IMR-90 (cell line): Measurements from ENCODE around the gene FAM89B. TPM values are rescaled to one million over a fixed set of nuclear protein-coding genes. Genes with fewer than 3 reads are reported as not detected.

Experiments used
- ATAC-seq: fragments of 200-7000 bp; cut with Tn5 transposase; 2 replicates; pipeline ENCODE4 v1.9.1; 2020; ENCODE audit warnings: low read depth, mild to moderate bottlenecking, moderate library complexity
- BruUV-seq: library from RNA; stranded (reverse); fragments of 400-500 nt; replicated peaks from 2 replicates; lab custom pipeline; 2021; lab: Mats Ljungman, UMichigan
- CTCF ChIA-PET: fragments of 300-600 bp; formaldehyde crosslinking; extraction: SDS; loops from one replicate; lab custom pipeline; 2021; ENCODE audit warnings: antibody characterized with exemption; lab: Yijun Ruan, JAX
- POLR2A ChIA-PET: fragments of 300-600 bp; sonication (Branson Sonifier 250); formaldehyde crosslinking; loops from one replicate; lab custom pipeline; 2022; ENCODE audit warnings: antibody characterized with exemption; ENCODE audit not compliant: unreplicated experiment; lab: Charles Lee
- DNase-seq: peaks from one replicate; pipeline ENCODE4 v3.0.0; 2013
- H2AFZ ChIP-seq: replicated peaks from 2 replicates; pipeline ENCODE3; 2013; ENCODE audit warnings: low read length, mild to moderate bottlenecking; ENCODE audit not compliant: poor library complexity
- H2AK5ac ChIP-seq: 2 replicates; pipeline ENCODE4 v1.6.1; 2013; ENCODE audit warnings: low read depth, low read length, inconsistent platforms
- H2AK9ac ChIP-seq: replicated peaks from 2 replicates; pipeline ENCODE3; 2013; ENCODE audit warnings: mild to moderate bottlenecking, low read depth, low read length, moderate library complexity; ENCODE audit not compliant: poor library complexity
- H2BK120ac ChIP-seq: 2 replicates; pipeline ENCODE4 v1.6.1; 2013; ENCODE audit warnings: low read depth, low read length, inconsistent platforms
- H2BK15ac ChIP-seq: 3 replicates; pipeline ENCODE4 v1.6.1; 2013; ENCODE audit warnings: low read depth, low read length, inconsistent platforms
- H2BK20ac ChIP-seq: 2 replicates; pipeline ENCODE4 v1.6.1; 2013; ENCODE audit warnings: low read depth, mild to moderate bottlenecking, inconsistent platforms, low read length, moderate library complexity
- H2BK5ac ChIP-seq: 2 replicates; pipeline ENCODE4 v1.6.1; 2013; ENCODE audit warnings: mild to moderate bottlenecking, low read depth, low read length, inconsistent platforms; ENCODE audit not compliant: poor library complexity, severe bottlenecking
- H3K14ac ChIP-seq: replicated peaks from 2 replicates; pipeline ENCODE4 v1.6.1; 2013; ENCODE audit warnings: low read depth, low read length, inconsistent platforms
- H3K18ac ChIP-seq: 2 replicates; pipeline ENCODE4 v1.6.1; 2013; ENCODE audit warnings: low read depth, low read length, control low read depth
- H3K23ac ChIP-seq: 2 replicates; pipeline ENCODE4 v1.6.1; 2013; ENCODE audit warnings: low read depth, low read length, inconsistent platforms
- H3K27ac ChIP-seq: 2 replicates; pipeline ENCODE4 v1.5.1; 2013; ENCODE audit warnings: mild to moderate bottlenecking, control low read depth, low read length; ENCODE audit not compliant: insufficient read depth
- H3K27me3 ChIP-seq: 2 replicates; pipeline ENCODE4 v1.6.1; 2013; ENCODE audit warnings: low read length; ENCODE audit not compliant: control insufficient read depth, insufficient read depth
- H3K36me3 ChIP-seq: 2 replicates; pipeline ENCODE4 v1.6.1; 2013; ENCODE audit warnings: low read length, mixed read lengths; ENCODE audit not compliant: control insufficient read depth, insufficient read depth
- H3K4ac ChIP-seq: 2 replicates; pipeline ENCODE4 v1.6.1; 2013; ENCODE audit warnings: low read depth, low read length, inconsistent platforms
- H3K4me1 ChIP-seq: 2 replicates; pipeline ENCODE4 v1.6.1; 2013; ENCODE audit warnings: low read length, mixed read lengths; ENCODE audit not compliant: control insufficient read depth, insufficient read depth
- H3K4me2 ChIP-seq: 2 replicates; pipeline ENCODE4 v1.6.1; 2013; ENCODE audit warnings: low read depth, mild to moderate bottlenecking, control low read depth, low read length, moderate library complexity
- H3K4me3 ChIP-seq: 2 replicates; pipeline ENCODE4 v1.5.1; 2013; ENCODE audit warnings: low read depth, mild to moderate bottlenecking, control low read depth, low read length, moderate library complexity; ENCODE audit not compliant: insufficient read depth
- H3K56ac ChIP-seq: 2 replicates; pipeline ENCODE4 v1.6.1; 2013; ENCODE audit warnings: low read length, inconsistent platforms; ENCODE audit not compliant: insufficient read depth; ENCODE audit errors: extremely low read depth
- H3K79me1 ChIP-seq, 2 experiments: 2 replicates each; pipeline ENCODE4 v1.6.1; 2013; ENCODE audit warnings: low read length in 2 of 2, inconsistent platforms in 1 of 2, low read depth in 1 of 2
- H3K9ac ChIP-seq: 2 replicates; pipeline ENCODE4 v1.6.1; 2013; ENCODE audit warnings: low read depth, low read length, control low read depth
- H3K9me1 ChIP-seq: 2 replicates; pipeline ENCODE4 v1.6.1; 2013; ENCODE audit warnings: low read length, inconsistent platforms; ENCODE audit not compliant: insufficient read depth
- H3K9me3 ChIP-seq: 2 replicates; pipeline ENCODE4 v1.6.1; 2013; ENCODE audit warnings: low read length; ENCODE audit not compliant: control insufficient read depth, insufficient read depth
- H4K20me1 ChIP-seq: 2 replicates; pipeline ENCODE4 v1.6.1; 2013; ENCODE audit warnings: low read length, inconsistent platforms; ENCODE audit not compliant: insufficient read depth
- H4K5ac ChIP-seq: 2 replicates; pipeline ENCODE4 v1.6.1; 2013; ENCODE audit warnings: mild to moderate bottlenecking, low read depth, low read length, control low read depth
- H4K8ac ChIP-seq, 2 experiments: 2 replicates each; pipeline ENCODE4 v1.6.1; 2013; ENCODE audit warnings: low read depth in 2 of 2, low read length in 2 of 2, control low read depth in 1 of 2, inconsistent platforms in 1 of 2
- H4K91ac ChIP-seq: 2 replicates; pipeline ENCODE4 v1.6.1; 2013; ENCODE audit warnings: low read depth, low read length, inconsistent platforms; ENCODE audit not compliant: insufficient read depth
- BHLHE40 ChIP-seq: fragments of 150-350 bp; IDR thresholded peaks from 2 replicates; pipeline ENCODE4 v1.6.1; 2016; ENCODE audit warnings: mild to moderate bottlenecking, low read depth, low read length
- FOS ChIP-seq: fragments of 150-350 bp; IDR thresholded peaks from 2 replicates; pipeline ENCODE4 v1.6.1; 2016; ENCODE audit warnings: low read depth, low read length
- NFE2L2 ChIP-seq: fragments of 150-350 bp; IDR thresholded peaks from 2 replicates; pipeline ENCODE4 v1.6.1; 2016; ENCODE audit warnings: low read depth, mild to moderate bottlenecking, low read length
- RAD21 ChIP-seq: IDR thresholded peaks from 2 replicates; pipeline ENCODE4 v1.6.1; 2012; ENCODE audit warnings: low read length, improper control_type of control experiment
- WGBS, 2 experiments: methylation state at CpG; one replicate each; pipeline versions ENCODE4 v1.1.5 to v1.1.7; 2013; ENCODE audit warnings: missing lambda C conversion rate in 2 of 2; ENCODE audit not compliant: insufficient read length in 1 of 2; ENCODE audit errors: extremely low coverage in 2 of 2; 5-methylcytosine and 5-hydroxymethylcytosine counted together
- dilution Hi-C: fragments of 300-500 bp; cut with HindIII; formaldehyde crosslinking; loops from one replicate; pipeline ENCODE4 v1.14.3; 2018; ENCODE audit warnings: low sequenced_read_pairs; ENCODE audit not compliant: unreplicated experiment
- in situ Hi-C: fragments of 300-500 bp; cut with MboI; formaldehyde crosslinking; loops from 3 replicates; pipeline ENCODE4 v1.14.3; 2019; ENCODE audit warnings: low sequenced_read_pairs, inconsistent platforms, mixed read lengths
- intact Hi-C: fragments of 100-400 bp; cut with micrococcal nuclease; formaldehyde crosslinking; loops from 2 replicates; pipeline ENCODE4 v1.10.0; 2022
- polyA plus RNA-seq, 3 experiments: library from polyadenylated mRNA; depleted of rRNA; stranded (reverse); fragments of >200 nt; gene quantifications; 2 replicates each; pipeline ENCODE4 v1.2.3, GENCODE V29; 2012; ENCODE audit warnings: low replicate concordance in 1 of 3
- total RNA-seq: library from RNA; depleted of rRNA; stranded (reverse); fragments of >200 nt; gene quantifications from 2 replicates; pipeline ENCODE4 v1.2.3, GENCODE V29; 2012

FAM89B gene
- total and polyA plus RNA-seq, 2 of the 4 experiments (the other 2 are of a cell fraction) = 12.0 to 65.5 TPM

DNA sequence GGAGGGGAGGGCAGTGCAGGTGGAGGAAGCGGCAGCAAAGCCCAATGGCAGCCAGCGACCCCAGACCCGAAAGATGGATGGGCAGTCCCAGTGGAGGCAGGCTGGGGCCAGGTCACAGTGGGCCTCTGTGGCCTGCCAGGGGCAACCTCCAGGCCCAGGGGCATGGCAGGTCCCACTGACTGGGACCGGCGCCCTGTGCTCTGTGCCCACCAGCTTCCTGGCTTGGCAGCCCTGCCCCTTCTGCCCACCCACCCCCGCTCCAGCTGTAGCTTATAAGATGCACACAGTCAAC lies 27.6 kb downstream of the FAM89B start:
- no peak overlapping the region for H3K18ac ChIP-seq
- no peak for TF ChIP-seq NFE2L2
- no peak for TF ChIP-seq FOS
- no peak for TF ChIP-seq BHLHE40
- TF ChIP-seq RAD21 = no peak
- H3K9me1 ChIP-seq = no peaks in the 10 kb centered on the region
- no TSS peak for BruUV-seq
- no peak overlapping the region for H3K56ac ChIP-seq
- no peaks in the 10 kb centered on the region for H3K4me1 ChIP-seq
- H3K4ac ChIP-seq = no peak overlapping the region
- POLR2A ChIA-PET = no interaction called here
- H3K36me3 ChIP-seq = peaks cover 42% of the 10 kb centered on the region
- no peak overlapping the region for H3K4me3 ChIP-seq
- H3K79me1 ChIP-seq = 0 out of 4 replicates have a peak, but pooled peaks cover 0 to 3% of the 10 kb centered on the region in 2 experiments
- H2BK20ac ChIP-seq = no peak overlapping the region
- no peak for ATAC-seq
- H3K14ac ChIP-seq = no peak overlapping the region
- no peak overlapping the region for H3K23ac ChIP-seq
- no peak overlapping the region for H4K8ac ChIP-seq
- H2AK5ac ChIP-seq = no peak overlapping the region
- no peak overlapping the region for H2BK15ac ChIP-seq
- H3K9me3 ChIP-seq = no peaks in the 10 kb centered on the region
- dilution Hi-C loops (no loop called here), in situ Hi-C loops (no loop called here), intact Hi-C loops (no loop called here)
- H2AK9ac ChIP-seq = no peak overlapping the region
- peaks cover 4% of the 10 kb centered on the region; the same call in 1 of the 2 replicates for H4K20me1 ChIP-seq
- no peak overlapping the region for H2BK5ac ChIP-seq
- H2AFZ ChIP-seq = peak overlapping the region; percentile 21
- no peak overlapping the region for H3K27ac ChIP-seq
- CTCF ChIA-PET = no interaction called here
- H3K9ac ChIP-seq = no peak overlapping the region
- H4K91ac ChIP-seq = no peak overlapping the region
- no peak overlapping the region for H4K5ac ChIP-seq
- WGBS, 2 experiments = no CpG with 5 or more reads among the region's 6 CpGs
- H3K27me3 ChIP-seq = no peaks in the 10 kb centered on the region
- H3K4me2 ChIP-seq = no peak overlapping the region
- no peak overlapping the region for H2BK120ac ChIP-seq
- no peak for DNase-seq
